Retinal pigment epithelial cell (primary cell): ENCODE results near the gene SHOX.

Source experiments
- DNase-seq: peaks from one replicate; pipeline ENCODE4 v3.0.0-alpha.2; 2010; ENCODE audit warnings: low read depth
- H3K4me3 ChIP-seq: 2 replicates; pipeline ENCODE4 v1.5.1; 2011; ENCODE audit warnings: mild to moderate bottlenecking, low read length, control low read depth, moderate library complexity
- CTCF ChIP-seq: conservative IDR thresholded peaks from 2 replicates; pipeline ENCODE4 v1.5.1; 2011; ENCODE audit warnings: low read depth, low read length, control low read depth, inconsistent platforms

SHOX gene

GRCh38 chrX:663841-664240 is 33.2 kb downstream of the SHOX start:
- no peak overlapping the region for H3K4me3 ChIP-seq
- no peak for TF ChIP-seq CTCF
- DNase-seq = no peak

GRCh38 chrX:666762-667720 is 36.5 kb downstream of the SHOX start:
- TF ChIP-seq CTCF = no peak
- no peak overlapping the region for H3K4me3 ChIP-seq
- no peak for DNase-seq

DNA sequence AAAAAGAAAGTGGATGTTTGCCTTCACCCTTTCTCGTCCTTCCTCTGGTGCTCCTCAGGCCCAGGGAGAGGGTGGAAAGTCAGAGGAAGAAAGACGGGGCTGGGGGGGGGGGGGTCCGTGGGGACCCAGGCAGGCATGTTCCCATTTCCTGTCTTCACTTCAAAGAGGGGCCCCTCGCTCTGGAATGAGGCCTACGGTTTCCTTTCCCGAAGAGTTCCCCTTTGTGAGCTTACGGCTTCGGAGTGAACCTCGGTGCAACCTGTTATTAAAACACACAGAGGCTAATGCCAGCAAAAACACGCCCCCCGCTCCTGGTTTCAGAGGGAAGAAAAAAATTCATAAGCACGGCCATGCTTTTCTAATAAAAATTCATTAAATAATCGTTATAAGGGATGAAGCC is 40.1 kb downstream of the SHOX start:
- no peak for TF ChIP-seq CTCF
- H3K4me3 ChIP-seq = no peak overlapping the region
- DNase-seq = no peak

DNA sequence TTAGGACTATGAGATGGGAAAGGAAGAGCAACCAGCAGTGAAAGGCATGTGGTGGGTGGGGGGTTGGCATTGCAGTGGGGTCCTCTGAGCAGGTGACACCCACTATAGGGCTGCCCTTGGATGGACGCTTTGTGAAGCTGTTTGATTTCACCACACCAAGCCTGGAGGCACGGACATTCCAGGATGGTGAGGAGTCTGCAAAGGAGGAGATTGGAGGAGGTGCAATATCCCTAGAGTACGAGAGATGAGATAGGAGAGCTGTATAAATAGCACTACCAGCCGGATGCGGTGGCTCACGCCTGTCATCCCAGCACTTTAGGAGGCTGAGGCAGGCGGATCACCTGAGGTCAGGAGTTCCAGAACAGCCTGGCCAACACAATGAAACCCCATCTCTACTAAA is 42.3 kb downstream of the SHOX start:
- no peak overlapping the region for H3K4me3 ChIP-seq
- TF ChIP-seq CTCF = no peak
- DNase-seq = no peak

DNA sequence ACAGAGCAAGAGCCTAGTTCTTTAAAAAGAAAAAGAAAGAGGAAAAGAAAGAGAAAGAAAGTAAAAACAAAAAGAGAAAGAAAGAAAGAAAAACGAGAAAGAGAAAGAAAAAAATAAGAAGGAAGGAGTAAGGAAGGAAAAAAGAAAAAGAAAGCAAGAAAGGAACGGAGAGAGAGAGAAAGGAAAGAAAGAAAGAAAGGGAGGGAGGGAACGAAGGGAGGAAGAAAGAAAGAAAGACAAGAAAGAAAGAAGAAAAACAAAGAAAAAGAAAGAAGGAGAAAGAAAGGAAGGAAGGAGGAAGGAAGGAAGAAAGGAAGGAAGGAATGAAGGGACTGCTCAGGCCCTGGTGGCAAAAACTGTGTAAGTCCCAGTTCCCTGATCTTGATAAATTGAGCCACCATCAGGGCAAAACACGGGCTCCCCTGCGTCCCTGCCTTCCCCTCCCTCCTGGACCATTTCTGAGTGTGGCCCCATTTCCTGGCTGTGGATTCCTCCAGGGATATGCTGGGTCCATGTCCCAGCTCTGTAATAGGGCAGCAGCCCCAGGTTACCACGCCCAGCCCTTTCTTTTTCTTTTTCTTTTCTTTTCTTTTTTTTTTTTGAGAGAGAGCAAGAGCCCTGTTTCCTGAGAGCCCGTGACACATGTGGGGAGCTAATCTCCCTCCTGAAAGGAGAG is 44.8 kb downstream of the SHOX start:
- H3K4me3 ChIP-seq = no peak overlapping the region
- TF ChIP-seq CTCF = no peak
- DNase-seq = no peak

GRCh38 chrX:675955-676295 is 45.3 kb downstream of the SHOX start:
- no peak overlapping the region for H3K4me3 ChIP-seq
- no peak for TF ChIP-seq CTCF
- no peak for DNase-seq

GRCh38 chrX:677376-677775 is 46.8 kb downstream of the SHOX start:
- DNase-seq = no peak
- TF ChIP-seq CTCF = no peak
- no peak overlapping the region for H3K4me3 ChIP-seq
